Activated CD4-positive, alpha-beta T cell treated with anti-CD3 and anti-CD28 coated beads, Interleukin-2, amount 10 ng/mL, durations not matched to agents 7 days and 5 days (primary cell): Measurements from ENCODE around the gene CCDC157. TPM values are rescaled to one million over a fixed set of nuclear protein-coding genes. Genes with fewer than 3 reads are reported as not detected.

Source experiments
- CTCF ChIA-PET: fragments of 350-600 bp; sonication (Branson Sonifier 250); formaldehyde crosslinking; loops from one replicate; lab custom pipeline; 2021; ENCODE audit warnings: antibody characterized with exemption; lab: Charles Lee
- POLR2A ChIA-PET: fragments of 350-600 bp; sonication (Branson Sonifier 250); formaldehyde crosslinking; loops from one replicate; lab custom pipeline; 2021; ENCODE audit warnings: antibody characterized with exemption; lab: Charles Lee
- DNase-seq: peaks from one replicate; pipeline ENCODE4 v3.0.0-alpha.2; 2020
- H3K27ac Mint-ChIP-seq: one replicate; pipeline ENCODE4 v1.8.0; 2021; ENCODE audit warnings: mild to moderate bottlenecking, moderate library complexity, mixed read lengths
- H3K27me3 Mint-ChIP-seq: one replicate; pipeline ENCODE4 v1.8.0; 2021; ENCODE audit warnings: mixed read lengths
- H3K36me3 Mint-ChIP-seq: one replicate; pipeline ENCODE4 v1.8.0; 2021; ENCODE audit warnings: low read depth, mixed read lengths
- H3K4me1 Mint-ChIP-seq: one replicate; pipeline ENCODE4 v1.8.0; 2021; ENCODE audit warnings: mixed read lengths
- H3K4me3 Mint-ChIP-seq: one replicate; pipeline ENCODE4 v1.8.0; 2021; ENCODE audit warnings: mild to moderate bottlenecking, moderate library complexity, mixed read lengths
- H3K9me3 Mint-ChIP-seq: one replicate; pipeline ENCODE4 v1.8.0; 2021; ENCODE audit warnings: mixed read lengths
- total RNA-seq, 2 experiments: library from RNA; stranded (reverse); gene quantifications; one replicate each; pipeline ENCODE4 v1.2.3, GENCODE V29; 2021

Gene CCDC157
- total RNA-seq, 2 experiments from 2014 or later, result 3.5 to 4.3 TPM

- Mint-ChIP-seq H3K4me1 (peaks cover 40% of the 10 kb centered on the region), H3K4me3 (no peak overlapping the region), H3K27ac (no peak overlapping the region), H3K9me3 (no peaks in the 10 kb centered on the region), H3K36me3 (peaks cover 47% of the 10 kb centered on the region), H3K27me3 (no peaks in the 10 kb centered on the region)
- POLR2A ChIA-PET, result no interaction called here
- DNase-seq, result no peak
- CTCF ChIA-PET, result interaction anchor here (0.6 to 3.1 kb wide), 10 partner anchors 9 to 902 kb away, joined by 3 to 11 read pairs (median 4); partner anchors contain the start of gene SEC14L2
These were observed 56.2 kb downstream of the CCDC157 start for GRCh38 chr22:30413001-30413400.

- DNase-seq, result no peak
- no peak overlapping the region for H3K27ac Mint-ChIP-seq
- peaks cover 56% of the 10 kb centered on the region for H3K36me3 Mint-ChIP-seq
- H3K4me3 Mint-ChIP-seq, result no peak overlapping the region
- CTCF ChIA-PET, result interaction anchor here (0.6 to 2.5 kb wide), 13 partner anchors 9 to 903 kb away, joined by 3 to 18 read pairs (median 3); partner anchors contain the start of genes MTFP1, RNF215 and SEC14L2
- H3K4me1 Mint-ChIP-seq, result peaks cover 33% of the 10 kb centered on the region
- no peaks in the 10 kb centered on the region for H3K9me3 Mint-ChIP-seq
- POLR2A ChIA-PET, result no interaction called here
- no peaks in the 10 kb centered on the region for H3K27me3 Mint-ChIP-seq
These were observed 57.1 kb downstream of the CCDC157 start for GRCh38 chr22:30413745-30414524.

GRCh38 chr22:30414525-30415047, 57.8 kb downstream of the CCDC157 start:
- Mint-ChIP-seq H3K4me3 (no peak overlapping the region), H3K27ac (no peak overlapping the region), H3K36me3 (peaks cover 56% of the 10 kb centered on the region), H3K4me1 (peaks cover 31% of the 10 kb centered on the region), H3K27me3 (no peaks in the 10 kb centered on the region), H3K9me3 (no peaks in the 10 kb centered on the region)
- CTCF ChIA-PET, result interaction anchor here (1.0 to 2.5 kb wide), 10 partner anchors 8 to 89 kb away, joined by 3 to 18 read pairs (median 3); partner anchors contain the start of genes MTFP1, RNF215 and SEC14L2
- DNase-seq, result no peak
- POLR2A ChIA-PET, result no interaction called here

- CTCF ChIA-PET, result no interaction called here
- no peak for DNase-seq
- POLR2A ChIA-PET, result no interaction called here
- Mint-ChIP-seq H3K9me3 (no peaks in the 10 kb centered on the region), H3K4me3 (no peak overlapping the region), H3K4me1 (peaks cover 40% of the 10 kb centered on the region), H3K27me3 (no peaks in the 10 kb centered on the region), H3K36me3 (peaks cover 52% of the 10 kb centered on the region), H3K27ac (no peak overlapping the region)
These were observed 59.6 kb downstream of the CCDC157 start for GRCh38 chr22:30416403-30416802.

- Mint-ChIP-seq H3K36me3 (peaks cover 50% of the 10 kb centered on the region), H3K27me3 (no peaks in the 10 kb centered on the region), H3K27ac (no peak overlapping the region), H3K4me1 (peaks cover 43% of the 10 kb centered on the region), H3K4me3 (no peak overlapping the region), H3K9me3 (no peaks in the 10 kb centered on the region)
- no peak for DNase-seq
- ChIA-PET POLR2A (no interaction called here), CTCF (no interaction called here)
These were observed 60.0 kb downstream of the CCDC157 start for GRCh38 chr22:30416837-30417236.

GRCh38 chr22:30420347-30421125, 63.7 kb downstream of the CCDC157 start:
- POLR2A ChIA-PET, result no interaction called here
- no peak overlapping the region for H3K4me3 Mint-ChIP-seq

GRCh38 chr22:30421695-30422480, 65.1 kb downstream of the CCDC157 start:
- peak overlapping the region; percentile 99 for H3K27ac Mint-ChIP-seq
- peaks cover 34% of the 10 kb centered on the region for H3K36me3 Mint-ChIP-seq
- H3K4me1 Mint-ChIP-seq, result peaks cover 55% of the 10 kb centered on the region

More at GRCh38 chr22:30420347-30421125, 63.7 kb downstream of the CCDC157 start:
- Mint-ChIP-seq H3K9me3 (no peaks in the 10 kb centered on the region), H3K27me3 (no peaks in the 10 kb centered on the region), H3K27ac (no peak overlapping the region), H3K4me1 (peaks cover 47% of the 10 kb centered on the region), H3K36me3 (peaks cover 42% of the 10 kb centered on the region)
- CTCF ChIA-PET, result interaction anchor here (0.6 to 4.8 kb wide), 4 partner anchors 9 to 132 kb away, joined by 3 to 28 read pairs (median 6); no protein-coding TSS in a partner anchor
- DNase-seq, result no peak

GRCh38 chr22:30422481-30423300, 65.9 kb downstream of the CCDC157 start:
- ChIA-PET POLR2A (interaction anchor here (0.7 to 1.0 kb wide), 3 partner anchors 12 to 30 kb away, joined by 3 to 5 read pairs (median 3); no protein-coding TSS in a partner anchor), CTCF (interaction anchor here (0.5 to 7.4 kb wide), 11 partner anchors 8 to 1656 kb away, joined by 3 to 91 read pairs (median 10); partner anchors contain the start of genes CASTOR1, RNF215 and SEC14L2)
- Mint-ChIP-seq H3K27me3 (no peaks in the 10 kb centered on the region), H3K36me3 (peaks cover 38% of the 10 kb centered on the region), H3K4me3 (peak overlapping the region; percentile 99), H3K27ac (peak overlapping the region; percentile 99), H3K4me1 (peaks cover 62% of the 10 kb centered on the region), H3K9me3 (no peaks in the 10 kb centered on the region)
- DNase-seq, result peak; percentile 12

More at GRCh38 chr22:30421695-30422480, 65.1 kb downstream of the CCDC157 start:
- ChIA-PET POLR2A (interaction anchor here (0.7 to 0.8 kb wide), 2 partner anchors 12 to 29 kb away, joined by 3 to 5 read pairs; no protein-coding TSS in a partner anchor), CTCF (interaction anchor here (0.5 to 7.4 kb wide), 13 partner anchors 7 to 1655 kb away, joined by 3 to 91 read pairs (median 5); partner anchors contain the start of genes RNF215 and SEC14L2)
- no peak for DNase-seq
- no peaks in the 10 kb centered on the region for H3K9me3 Mint-ChIP-seq
- H3K4me3 Mint-ChIP-seq, result peak overlapping the region; percentile 99
- no peaks in the 10 kb centered on the region for H3K27me3 Mint-ChIP-seq

GRCh38 chr22:30423301-30423958, 66.6 kb downstream of the CCDC157 start:
- ChIA-PET POLR2A (interaction anchor here (0.7 to 1.0 kb wide), 2 partner anchors 21 to 245 kb away, joined by 3 read pairs; no protein-coding TSS in a partner anchor), CTCF (interaction anchor here (0.8 to 7.4 kb wide), 13 partner anchors 9 to 135 kb away, joined by 3 to 91 read pairs (median 12); partner anchors contain the start of genes CASTOR1, CCDC157, RNF215 and SEC14L2)
- Mint-ChIP-seq H3K4me3 (peak overlapping the region; percentile 99), H3K4me1 (peaks cover 63% of the 10 kb centered on the region), H3K27ac (peak overlapping the region; percentile 99), H3K9me3 (no peaks in the 10 kb centered on the region), H3K36me3 (peaks cover 36% of the 10 kb centered on the region), H3K27me3 (no peaks in the 10 kb centered on the region)
- DNase-seq, result peak; percentile 41

- Mint-ChIP-seq H3K27ac (peak overlapping the region; percentile 99), H3K27me3 (no peaks in the 10 kb centered on the region), H3K36me3 (peaks cover 38% of the 10 kb centered on the region), H3K4me3 (peak overlapping the region; percentile 99), H3K9me3 (no peaks in the 10 kb centered on the region), H3K4me1 (peaks cover 63% of the 10 kb centered on the region)
- DNase-seq, result peak; percentile 100
- ChIA-PET CTCF (interaction anchor here (0.5 to 7.4 kb wide), 15 partner anchors 9 to 390 kb away, joined by 3 to 91 read pairs (median 6); partner anchors contain the start of genes CASTOR1, CCDC157, RNF215 and SEC14L2), POLR2A (interaction anchor here (0.7 to 1.0 kb wide), 3 partner anchors 21 to 246 kb away, joined by 3 read pairs; partner anchors contain the start of gene SEC14L2)
These were observed 67.2 kb downstream of the CCDC157 start for GRCh38 chr22:30423959-30424533.
